Stimulated activated CD8-positive, alpha-beta memory T cell treated with anti-CD3 and anti-CD28 coated beads, Interleukin-15, amount 100 ng/mL, for 4 hours (primary cell): ENCODE results near the gene DBNDD1.
"Not testable (repeated sequence)": the region's sequence is repeated elsewhere in the genome, so short reads cannot be mapped to it uniquely, and the experiment has no call there.

ENCODE experiments used
- DNase-seq, 2 donors: peaks; one replicate each; pipeline ENCODE4 v3.0.0-alpha.2; 2020; ENCODE audit warnings: low read depth in 2 of 2

DBNDD1 gene

GRCh38 chr16:90018652-90019542 lies at the start of gene DBNDD1:
Gene DBNDD1 (minus strand): TSS chr16:90019456. CDS start chr16:90019341, 115 bp downstream.
- no peak for DNase-seq

DNA sequence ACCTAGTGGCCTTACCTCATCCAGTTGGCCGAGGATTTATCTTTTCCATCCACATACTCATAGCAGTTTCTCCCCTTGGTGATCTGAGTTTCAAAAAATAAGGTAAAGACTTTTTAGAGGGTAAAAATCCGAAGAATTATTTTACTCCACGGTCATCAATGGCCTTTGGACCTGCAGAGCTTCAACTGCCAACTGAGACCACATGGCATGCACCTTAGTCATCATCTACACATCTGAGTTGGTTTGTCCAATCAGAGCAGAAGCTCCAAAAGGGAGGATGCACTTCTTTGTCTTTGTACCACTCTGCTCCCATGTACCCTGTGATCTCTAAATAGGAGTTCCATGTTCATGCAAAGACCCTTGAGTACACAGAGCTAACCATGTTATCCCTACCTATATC lies 42.2 kb upstream of the DBNDD1 start:
- no peak for DNase-seq

- DNase-seq = no peak
Measured at GRCh38 chr16:90057738-90058173, 38.5 kb upstream of the DBNDD1 start.

DNA sequence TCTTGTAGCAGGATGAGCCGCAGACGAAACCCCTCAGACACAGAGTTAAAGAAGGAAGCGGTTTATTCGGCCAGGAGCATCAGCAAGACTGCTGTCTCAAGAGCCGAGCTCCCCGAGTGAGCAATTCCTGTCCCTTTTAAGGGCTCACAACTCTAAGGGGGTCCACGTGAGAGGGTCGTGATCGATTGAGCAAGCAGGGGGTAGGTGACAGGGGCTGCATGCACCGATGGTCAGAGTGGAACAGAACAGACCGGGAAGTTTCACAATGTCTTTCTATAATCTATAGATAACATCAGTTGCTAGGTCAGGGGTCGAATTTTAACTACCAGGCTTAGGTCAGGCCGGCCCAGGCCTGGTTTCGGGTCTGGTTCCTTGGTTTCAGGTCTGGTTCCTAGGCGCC lies 37.3 kb upstream of the DBNDD1 start:
- not testable (repeated sequence) for DNase-seq

GRCh38 chr16:90055371-90055770 lies 36.1 kb upstream of the DBNDD1 start:
- no peak for DNase-seq

GRCh38 chr16:90054554-90054953 lies 35.3 kb upstream of the DBNDD1 start:
- no peak for DNase-seq

GRCh38 chr16:90053902-90054500 lies 34.7 kb upstream of the DBNDD1 start:
- no peak for DNase-seq

DNA sequence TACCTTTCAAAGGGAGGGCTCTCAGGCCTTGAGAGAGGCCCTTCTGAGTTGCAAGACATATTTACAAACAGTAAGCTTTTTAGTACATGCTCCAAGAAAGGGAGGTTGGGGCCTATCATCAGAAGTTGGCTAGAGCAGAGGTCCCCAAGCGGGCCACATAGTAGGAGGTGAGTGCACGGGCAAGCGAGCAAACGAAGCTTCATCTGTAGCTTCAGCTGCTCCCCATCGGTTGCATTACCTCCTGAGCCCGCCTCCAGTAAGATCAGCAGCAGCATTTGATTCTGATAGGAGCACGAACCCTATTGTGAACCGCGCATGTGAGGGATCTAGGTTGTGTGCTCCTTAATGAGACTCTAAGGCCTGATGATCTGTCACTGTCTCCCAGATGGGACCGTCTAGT lies 31.7 kb upstream of the DBNDD1 start:
- DNase-seq = no peak

DNA sequence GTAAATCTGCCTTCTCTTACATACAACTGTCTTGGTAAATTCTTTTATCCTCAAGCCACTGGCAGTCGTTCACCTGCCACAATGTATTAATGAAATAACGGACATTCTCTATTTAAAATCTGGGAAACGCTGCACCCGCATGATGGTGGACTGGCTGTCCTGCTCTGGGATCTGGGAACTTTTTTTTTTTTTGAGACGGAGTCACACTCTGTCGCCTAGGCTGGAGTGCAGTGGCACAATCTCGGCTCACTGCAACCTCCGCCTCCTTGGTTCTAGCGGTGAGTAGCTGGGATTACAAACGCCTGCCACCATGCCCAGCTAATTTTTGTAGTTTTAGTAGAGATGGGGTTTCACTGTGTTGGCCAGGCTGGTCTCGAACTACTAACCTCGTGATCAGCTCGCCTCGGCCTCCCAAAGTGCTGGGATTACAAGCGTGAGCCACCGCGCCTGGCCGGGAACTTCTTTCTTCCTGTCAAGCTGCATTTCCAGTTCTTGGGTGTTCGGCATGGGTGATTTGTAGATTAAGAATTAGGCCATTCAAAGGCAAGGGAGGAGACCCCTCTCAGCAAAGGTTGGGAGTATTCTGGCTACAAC lies 29.6 kb upstream of the DBNDD1 start:
- DNase-seq = no peak

- DNase-seq = no peak
Measured at GRCh38 chr16:90048347-90048722, 29.1 kb upstream of the DBNDD1 start.

- DNase-seq = no peak
Measured at GRCh38 chr16:90047714-90048346, 28.6 kb upstream of the DBNDD1 start.

DNA sequence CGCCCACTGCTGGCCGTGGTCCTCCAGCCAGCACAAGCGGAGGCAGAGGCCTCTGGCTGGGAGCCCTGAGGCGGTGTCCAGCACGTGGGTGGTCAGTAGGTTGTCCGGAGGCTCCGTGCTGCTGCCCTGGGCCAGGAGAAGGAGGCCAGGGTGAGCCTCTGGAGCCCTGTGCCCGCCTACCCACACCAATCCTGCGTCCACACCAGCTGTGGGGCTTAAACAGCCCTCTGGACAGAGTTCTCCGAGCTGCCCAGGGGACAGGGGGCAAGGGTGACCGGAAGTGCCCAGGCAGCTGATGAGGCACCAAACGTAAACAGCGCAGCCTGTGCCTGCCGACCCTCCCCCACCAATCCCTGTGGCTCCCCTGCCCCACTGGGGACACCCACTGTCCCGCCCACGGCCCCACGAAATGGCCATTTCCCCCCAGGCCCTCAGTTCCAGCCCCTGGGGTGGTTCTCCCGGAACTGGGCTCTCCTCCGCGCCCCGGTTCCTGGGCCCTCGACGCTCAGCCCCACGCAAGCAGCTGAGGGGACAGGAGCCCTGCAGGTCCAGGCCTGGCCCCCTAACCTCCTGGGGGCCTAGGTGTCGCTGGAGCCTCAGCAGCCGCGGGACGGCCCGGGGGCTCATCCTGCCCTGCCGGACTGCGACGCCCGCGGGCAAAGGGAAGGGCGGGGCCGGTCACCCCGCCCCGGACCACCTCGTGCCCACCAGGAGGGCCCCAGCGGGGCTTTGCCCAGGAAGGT lies 27.9 kb upstream of the DBNDD1 start:
- DNase-seq = no peak

- DNase-seq = no peak
Measured at GRCh38 chr16:90046122-90046970, 27.1 kb upstream of the DBNDD1 start.

DNA sequence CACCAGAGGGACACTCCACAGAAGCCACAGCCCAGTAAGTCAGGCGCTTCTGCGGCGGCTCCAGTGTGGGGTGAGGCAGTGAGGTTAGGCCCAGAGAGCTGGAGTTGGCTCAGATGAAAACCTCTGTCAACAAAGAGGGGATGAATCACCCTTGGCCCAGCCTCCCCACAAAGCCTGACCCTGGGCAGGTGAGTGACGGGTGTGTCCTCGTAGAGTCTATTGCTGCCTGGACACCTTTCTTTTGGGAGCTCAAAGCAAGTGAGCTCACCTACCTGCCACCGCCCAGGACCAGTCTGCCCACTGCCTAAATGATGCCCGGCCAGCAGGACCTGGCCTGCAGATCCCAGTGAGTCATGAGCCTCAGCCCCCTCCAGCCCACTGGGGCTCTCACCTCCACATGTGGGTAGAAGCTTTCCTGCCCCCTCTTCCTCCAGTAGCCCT lies 24.9 kb upstream of the DBNDD1 start:
- no peak for DNase-seq

GRCh38 chr16:90043526-90043925 lies 24.3 kb upstream of the DBNDD1 start:
- DNase-seq = no peak

DNA sequence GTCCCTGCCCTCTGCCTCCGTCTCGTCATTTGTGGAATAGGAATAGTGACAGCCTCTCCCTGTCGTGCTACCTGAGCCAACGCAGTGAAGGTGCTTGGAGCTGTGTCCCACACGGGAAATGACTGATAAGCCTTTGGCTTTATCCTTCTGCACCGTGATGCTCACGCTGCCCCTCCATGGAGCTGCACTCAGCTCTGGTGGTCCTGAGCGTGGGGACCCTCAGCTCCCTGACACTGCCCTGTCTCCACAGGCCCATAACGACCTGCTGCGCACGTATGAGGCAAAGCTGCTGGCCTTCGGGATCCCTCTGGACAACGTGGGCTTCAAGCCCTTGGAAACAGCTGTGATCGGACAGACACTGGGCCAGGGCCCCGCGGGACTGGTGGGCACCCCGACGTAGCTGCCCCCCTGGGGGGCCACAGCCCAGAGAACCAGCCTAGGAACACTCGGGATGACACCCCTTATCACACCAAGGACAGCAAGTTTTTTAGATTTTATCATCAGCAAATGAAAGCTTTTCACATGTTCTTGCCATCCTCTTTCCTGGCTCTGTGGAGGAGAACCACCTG lies 23.8 kb upstream of the DBNDD1 start:
- DNase-seq = no peak

- no peak for DNase-seq
Measured at GRCh38 chr16:90041896-90042473, 22.7 kb upstream of the DBNDD1 start.

DNA sequence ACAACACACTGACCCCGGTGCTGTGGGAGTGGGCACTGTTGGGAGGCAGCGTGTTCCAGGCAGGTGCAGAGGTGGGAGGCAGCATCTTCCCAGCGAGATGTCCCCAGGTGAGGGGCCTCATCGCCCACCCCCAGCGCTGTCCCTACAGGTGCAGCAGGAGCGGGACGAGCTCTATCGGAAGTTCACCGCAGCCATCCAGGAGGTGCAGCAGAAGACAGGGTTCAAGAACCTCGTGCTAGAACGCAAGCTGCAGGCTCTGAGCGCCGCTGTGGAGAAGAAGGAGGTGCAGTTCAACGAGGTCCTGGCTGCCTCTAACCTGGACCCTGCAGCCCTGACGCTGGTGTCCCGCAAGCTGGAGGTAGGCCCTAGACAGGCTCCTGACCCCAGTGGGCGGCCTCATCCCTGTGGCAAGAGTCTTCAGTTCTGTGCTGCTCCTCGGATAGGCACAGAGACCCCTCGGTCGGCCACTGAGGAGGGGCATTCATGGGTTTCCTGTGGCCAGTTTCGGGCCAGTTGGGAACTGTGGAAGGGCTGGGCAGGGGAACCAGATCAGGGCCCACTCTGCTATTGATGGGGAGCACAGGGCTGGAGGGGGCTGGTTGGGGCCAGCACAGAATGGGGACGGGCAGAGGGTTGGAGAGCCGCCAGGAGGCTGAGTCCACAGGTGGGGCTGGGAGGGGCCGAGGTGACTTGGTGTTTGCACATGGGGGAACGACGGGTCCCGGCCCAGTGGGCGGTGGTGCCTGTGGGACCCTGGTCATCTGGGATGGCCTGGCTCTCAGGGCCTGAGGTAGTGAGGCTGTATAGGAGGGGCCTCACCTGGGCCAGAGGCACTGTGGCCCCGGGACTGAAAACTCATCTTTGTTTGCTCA lies 21.1 kb upstream of the DBNDD1 start:
- no peak for DNase-seq

DNA sequence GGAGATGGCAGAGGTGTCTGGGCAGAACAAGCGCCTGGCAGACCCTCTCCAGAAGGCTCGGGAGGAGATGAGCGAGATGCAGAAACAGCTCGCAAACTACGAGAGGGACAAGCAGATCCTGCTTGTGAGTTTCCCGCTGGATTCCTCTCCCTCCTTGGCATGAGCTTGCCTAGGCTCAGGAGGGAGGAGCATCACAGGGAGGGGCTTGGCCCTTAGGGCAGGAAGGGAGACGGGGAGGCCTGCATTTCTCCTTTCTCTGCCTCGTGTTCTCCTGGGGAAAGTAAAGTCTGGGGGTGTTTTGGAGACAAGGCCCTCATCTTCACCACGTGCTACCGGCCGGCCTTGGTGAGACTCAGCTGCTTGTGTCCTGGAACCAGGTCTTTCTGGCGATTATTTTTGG lies 18.0 kb upstream of the DBNDD1 start:
- DNase-seq = no peak
